CD4-positive, alpha-beta T cell treated with Interleukin-4 for 1 hour (primary cell): ENCODE data around the gene YPEL2.

ENCODE experiments used
- DNase-seq, 2 donors: peaks; one replicate each; pipeline ENCODE4 v3.0.0-alpha.2; 2020 to 2022

The YPEL2 gene

GRCh38 chr17:59330053-59330942 is 1.2 kb upstream of the YPEL2 start:
- DNase-seq: peak in 1 of 2 donors; percentile 16

GRCh38 chr17:59331929-59332748 is 684 bp downstream of the YPEL2 start:
- peak; percentile 13 to 18 for DNase-seq

- peak in 1 of 2 donors; percentile 19 for DNase-seq
Observed at GRCh38 chr17:59332749-59333377, 1.4 kb downstream of the YPEL2 start.

DNA sequence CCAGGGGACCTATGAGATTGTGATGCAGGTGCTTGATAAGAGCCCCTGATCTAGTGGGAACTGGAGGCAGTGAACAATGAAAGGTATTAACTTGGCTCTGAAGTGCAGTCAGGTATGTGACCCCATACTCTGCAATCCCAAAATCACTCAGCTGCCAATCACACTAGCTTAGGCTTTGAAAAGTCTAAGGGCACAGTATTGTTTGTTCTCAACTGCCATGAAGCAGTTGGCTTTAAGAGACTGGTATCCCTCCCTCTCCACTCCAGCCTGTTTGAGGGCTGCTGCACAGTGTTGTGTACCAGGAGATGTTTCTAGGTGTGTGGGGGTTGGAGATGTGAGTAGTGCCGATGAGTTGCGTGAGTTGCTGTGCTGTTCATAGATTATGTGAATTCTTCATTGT is 2.4 kb downstream of the YPEL2 start:
- no peak for DNase-seq

GRCh38 chr17:59335685-59336084 is 4.2 kb downstream of the YPEL2 start:
- DNase-seq: no peak

DNA sequence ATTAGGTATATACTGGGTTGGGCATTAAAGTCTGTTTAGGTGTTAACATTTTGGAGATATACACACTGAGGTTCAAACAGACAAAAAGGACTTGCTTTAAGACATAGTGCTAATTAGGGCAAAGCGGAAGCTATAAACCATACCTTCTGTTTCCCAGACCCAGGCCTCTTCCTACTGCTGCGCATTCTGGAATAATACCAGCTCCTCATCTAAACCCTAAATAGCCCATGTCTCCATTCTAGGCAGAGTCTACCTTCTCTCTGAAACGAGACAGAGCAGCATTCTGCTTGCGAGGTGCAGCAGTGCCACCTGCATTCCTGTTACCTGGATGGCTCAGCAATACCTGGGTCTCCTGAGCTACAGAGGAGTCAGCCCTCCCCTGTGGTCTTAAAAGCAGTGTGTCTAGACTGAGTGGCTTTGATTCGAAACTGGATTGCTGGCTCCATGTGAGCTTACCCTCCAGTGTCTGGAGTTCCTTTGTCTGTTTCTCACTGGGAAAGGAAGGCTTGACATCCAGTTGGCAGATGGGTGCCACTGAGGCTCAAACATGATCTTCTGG is 6.4 kb downstream of the YPEL2 start:
- no peak for DNase-seq

- no peak for DNase-seq
Observed at GRCh38 chr17:59338498-59338897, 7.0 kb downstream of the YPEL2 start.

DNA sequence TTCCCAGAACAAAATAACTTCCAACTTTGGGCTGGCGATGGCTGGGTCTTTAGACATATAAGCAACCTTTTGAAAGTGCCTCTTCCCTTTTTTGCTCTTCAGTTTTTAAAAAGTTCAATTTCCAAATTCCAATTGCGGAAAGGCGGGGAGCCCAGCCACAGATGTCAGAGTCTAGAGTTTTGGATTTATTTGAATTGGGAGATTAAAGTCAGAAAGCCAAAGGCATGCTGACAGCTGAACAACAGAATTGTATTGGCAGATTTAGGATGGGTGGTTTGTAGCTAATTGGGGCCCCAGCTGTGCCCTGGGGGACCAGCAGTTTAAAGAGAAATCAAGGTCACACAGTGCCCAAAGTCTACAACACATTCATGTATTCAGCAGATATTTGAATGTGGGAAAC is 10.5 kb downstream of the YPEL2 start:
- DNase-seq: no peak

- no peak for DNase-seq
Observed at GRCh38 chr17:59342681-59343131, 11.3 kb downstream of the YPEL2 start.

DNA sequence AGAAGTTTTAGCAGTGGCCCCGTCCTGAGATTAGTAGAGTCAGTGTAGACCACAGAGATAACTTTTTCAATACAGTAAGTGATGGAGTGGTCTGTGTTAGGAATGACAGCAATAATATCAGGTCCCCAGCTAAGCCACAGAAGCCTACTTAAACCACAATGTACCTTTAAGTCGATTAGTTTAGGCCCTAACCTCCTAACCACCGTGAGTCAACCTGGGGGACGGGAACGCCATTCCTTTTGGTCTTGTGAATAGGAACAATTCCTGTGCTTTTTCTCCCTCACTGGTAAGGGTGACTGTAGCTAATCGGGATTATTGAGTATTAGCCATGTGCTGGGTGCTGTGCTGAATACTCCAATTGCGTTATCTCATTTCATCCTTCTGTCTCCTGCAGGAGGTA is 14.0 kb downstream of the YPEL2 start:
- DNase-seq: no peak

GRCh38 chr17:59346341-59346740 is 14.9 kb downstream of the YPEL2 start:
- no peak for DNase-seq

- no peak for DNase-seq
Observed at GRCh38 chr17:59346876-59347407, 15.5 kb downstream of the YPEL2 start.

- DNase-seq: no peak
Observed at GRCh38 chr17:59347975-59348391, 16.5 kb downstream of the YPEL2 start.

GRCh38 chr17:59349178-59349577 is 17.7 kb downstream of the YPEL2 start:
- no peak for DNase-seq

DNA sequence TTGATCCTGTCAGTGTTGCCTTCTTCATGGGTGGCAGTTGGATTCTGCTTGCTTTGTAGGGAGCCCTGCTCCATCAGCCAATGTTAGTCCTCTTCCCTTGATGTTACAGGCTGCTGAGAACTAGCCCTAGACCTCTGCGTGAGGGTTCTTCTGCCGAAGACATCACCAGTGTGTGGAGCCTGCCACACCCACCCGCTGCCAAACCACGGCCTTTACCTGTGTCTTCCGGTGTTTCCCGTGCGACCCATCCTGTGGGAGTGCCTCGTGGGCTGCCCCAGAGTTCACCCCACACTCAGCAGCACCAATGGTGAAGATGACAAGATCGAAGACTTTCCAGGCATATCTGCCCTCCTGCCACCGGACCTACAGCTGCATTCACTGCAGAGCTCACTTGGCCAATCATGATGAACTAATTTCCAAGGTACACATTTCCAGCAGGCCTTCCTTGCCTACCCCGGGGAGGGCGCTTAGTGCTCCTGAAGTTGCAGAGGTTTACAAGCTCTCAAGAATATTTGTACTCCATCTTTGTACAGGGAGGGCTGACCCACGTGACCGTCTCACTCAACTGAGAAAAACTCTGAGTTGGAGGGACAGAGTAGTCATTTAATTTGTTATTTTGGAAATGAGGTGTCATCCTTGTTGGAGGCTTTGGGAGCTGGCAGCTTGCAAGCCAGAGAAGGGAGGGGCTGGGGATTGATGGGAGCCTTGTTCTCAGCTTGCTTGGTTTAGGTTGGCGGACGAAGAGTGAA is 21.8 kb downstream of the YPEL2 start:
- DNase-seq: no peak

DNA sequence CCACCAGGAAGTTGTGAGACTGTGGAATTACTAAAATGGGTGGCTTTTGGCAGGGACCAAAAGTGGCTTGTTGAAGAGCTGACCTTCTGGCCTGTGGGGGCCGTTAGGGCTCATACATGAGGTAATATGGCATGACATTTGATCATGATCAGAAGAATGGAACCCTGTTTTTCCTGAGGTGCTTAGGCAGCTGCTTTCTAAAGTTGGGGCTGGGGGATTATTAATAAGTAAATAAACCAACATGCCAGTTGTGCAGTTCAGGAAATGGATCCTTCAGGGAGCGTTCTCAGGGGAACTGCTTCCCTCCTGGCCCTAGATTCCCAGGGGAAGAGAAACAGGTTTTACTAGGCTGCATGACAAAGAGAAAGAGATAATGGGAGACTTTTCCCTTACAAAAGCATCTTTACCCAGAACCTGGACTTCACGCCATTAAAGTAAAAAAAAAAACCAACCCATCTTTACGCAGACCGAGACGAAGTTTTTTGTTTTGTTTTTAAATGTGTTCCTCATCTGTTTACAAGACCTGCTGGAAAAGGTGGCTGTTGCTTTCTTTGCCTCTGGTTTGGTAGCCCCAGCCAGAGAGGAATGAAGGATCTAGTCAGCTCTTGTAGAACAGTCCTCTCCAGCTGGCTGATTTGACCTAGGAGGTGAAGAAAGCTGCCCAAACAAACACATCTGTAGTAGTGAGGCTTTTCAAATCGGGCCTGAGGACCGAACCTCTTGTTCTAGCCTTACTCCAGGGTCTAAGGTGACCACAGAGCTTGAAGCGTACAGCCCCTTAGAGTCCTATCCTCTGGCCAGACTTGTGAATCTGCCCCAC is 22.7 kb downstream of the YPEL2 start:
- no peak for DNase-seq

GRCh38 chr17:59355030-59355701 is 23.7 kb downstream of the YPEL2 start:
- DNase-seq: no peak

DNA sequence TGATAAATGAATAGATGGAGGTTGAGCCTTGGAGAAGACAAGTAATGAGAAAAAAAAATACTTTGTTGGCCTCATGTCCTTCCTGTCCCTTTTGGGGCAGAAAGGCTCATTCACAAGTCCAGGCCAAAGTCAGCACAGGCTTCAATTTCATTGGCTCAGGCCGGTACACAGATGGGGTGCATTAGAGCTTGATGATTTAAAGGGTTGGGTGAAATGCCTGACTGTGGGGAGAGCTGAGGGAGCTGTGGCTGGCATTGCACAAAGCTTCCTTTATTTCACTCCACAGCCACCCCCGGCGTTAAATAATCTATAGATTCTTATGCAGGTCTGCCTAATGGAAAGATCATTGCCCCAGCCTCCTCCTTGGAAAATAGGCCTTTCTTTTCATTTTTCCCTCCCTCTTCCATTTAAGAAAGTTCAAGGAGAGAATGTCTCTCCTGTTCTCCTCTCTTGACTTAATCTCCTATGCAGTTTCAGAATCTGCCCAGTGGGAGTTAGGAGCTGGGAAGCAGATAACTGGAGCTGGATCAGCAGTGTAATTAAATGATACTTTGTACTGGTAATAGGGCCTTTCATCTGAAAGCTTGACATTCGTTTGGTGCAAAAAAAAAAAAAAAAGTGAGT is 24.4 kb downstream of the YPEL2 start:
- DNase-seq: no peak

- DNase-seq: no peak
Observed at GRCh38 chr17:59356543-59357218, 25.2 kb downstream of the YPEL2 start.
